ENCODE data around the gene COL12A1. TPM values are rescaled to one million over a fixed set of nuclear protein-coding genes. Genes with fewer than 3 reads are reported as not detected.

COL12A1 gene
- total RNA-seq, 1 donor: 1,591 TPM

DNA sequence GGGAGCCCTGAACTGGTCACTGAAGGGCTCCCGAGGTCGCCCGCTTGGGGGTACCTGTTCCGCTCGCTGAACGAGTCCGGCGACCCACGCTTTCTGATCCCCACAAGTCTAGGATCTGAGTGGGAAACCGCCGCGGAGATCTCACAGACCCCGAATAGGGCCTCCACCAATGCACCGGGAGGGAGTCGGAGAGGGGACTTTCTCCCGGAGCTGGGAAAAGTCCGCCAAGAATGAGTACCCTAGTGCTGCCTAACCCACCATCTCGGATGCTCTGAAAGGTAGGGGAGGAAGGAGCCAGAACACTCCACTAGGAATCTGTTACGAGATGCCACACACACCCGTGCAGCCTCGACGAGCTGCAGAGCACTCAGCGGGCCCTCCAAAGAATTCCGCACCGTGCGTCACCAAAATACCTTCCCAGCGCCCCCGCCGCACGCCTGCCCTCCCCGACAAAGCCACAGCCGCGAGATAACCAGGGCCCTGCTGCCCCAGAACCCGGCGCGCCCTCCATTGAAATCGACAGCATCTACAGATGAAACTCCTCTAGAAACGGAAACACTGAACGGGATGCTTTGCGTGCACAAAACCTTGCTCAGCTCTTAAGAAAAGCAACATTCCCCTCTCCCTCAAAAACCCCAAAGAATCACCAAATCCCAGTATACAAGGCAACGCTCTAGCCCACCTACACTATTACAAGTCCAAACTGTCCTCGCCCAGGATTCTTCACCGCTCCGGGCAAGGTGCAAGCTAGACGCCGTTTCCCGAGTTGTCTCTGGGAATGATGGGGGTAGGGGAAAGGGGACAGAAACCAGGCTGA, 686 bp downstream of the COL12A1 start:
- Histone ChIP-seq H3K36me3 (ENCODE audit: insufficient read depth, low read length) (peaks cover 26% of the 10 kb centered on the region), H3K9me3 (ENCODE audit: low read depth, low read length) (no peaks in the 10 kb centered on the region), H3K27ac (ENCODE audit: low read depth, low read length) (peak overlapping the region; percentile 98), H3K4me2 (ENCODE audit: insufficient read depth, low read length) (peak overlapping the region; percentile 94), H4K20me1 (ENCODE audit: insufficient read depth, low read length) (peaks cover 21% of the 10 kb centered on the region), H3K4me1 (ENCODE audit: insufficient read depth, low read length) (peaks cover 43% of the 10 kb centered on the region), H3K27me3 (ENCODE audit: insufficient read depth, low read length) (no peaks in the 10 kb centered on the region), H3K4me3 (ENCODE audit: insufficient read depth, low read length) (peak overlapping the region; percentile 95), H2AFZ (ENCODE audit: low read length) (peak overlapping the region; percentile 81), H3K79me2 (ENCODE audit: insufficient read depth, low read length) (peaks cover 52% of the 10 kb centered on the region)
- no peak for TF ChIP-seq CTCF (IDR thresholded peaks at IDR 0.05; ENCODE audit: extremely low read depth, low read depth, low read length)
- peak; percentile 90 for DNase-seq (ENCODE audit: insufficient read length, low spot score, missing footprints)

DNA sequence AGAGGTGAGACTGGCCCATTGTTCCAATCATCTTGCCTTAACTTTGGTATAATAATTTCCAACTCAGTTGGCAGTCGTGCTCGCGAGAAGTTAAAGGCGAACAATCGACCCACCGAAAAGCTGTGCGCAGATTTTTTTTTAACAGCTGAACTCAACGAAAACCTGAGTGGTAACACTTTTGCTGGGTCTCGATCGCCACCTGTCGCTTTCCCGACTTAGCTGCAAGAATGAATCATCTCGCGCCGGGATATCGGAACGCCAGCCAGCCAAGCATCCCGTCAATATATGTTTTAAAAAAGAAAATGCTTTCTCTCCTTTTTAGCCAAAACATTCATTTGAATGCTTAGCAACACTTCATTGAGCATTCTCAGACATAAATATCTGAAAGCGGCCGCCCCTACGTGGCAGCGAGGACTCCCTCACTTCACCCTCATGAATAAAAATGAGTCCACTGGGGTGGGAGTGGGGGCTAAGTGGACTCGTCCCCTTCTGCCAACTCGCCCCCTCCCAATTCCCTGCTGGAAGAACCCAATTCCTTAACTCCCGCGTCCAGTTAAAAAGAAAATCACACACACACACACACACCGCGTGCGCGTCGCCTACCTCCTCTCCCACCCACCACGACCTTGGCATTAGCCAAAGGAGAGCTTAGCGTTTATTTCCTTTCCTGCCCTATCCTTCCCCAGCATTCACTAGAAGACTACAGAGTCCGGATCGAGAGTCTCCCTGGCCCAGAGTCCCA, 1.5 kb downstream of the COL12A1 start:
- Histone ChIP-seq H3K4me1 (ENCODE audit: insufficient read depth, low read length) (peaks cover 49% of the 10 kb centered on the region), H3K79me2 (ENCODE audit: insufficient read depth, low read length) (peaks cover 58% of the 10 kb centered on the region), H3K4me2 (ENCODE audit: insufficient read depth, low read length) (peak overlapping the region; percentile 94), H2AFZ (ENCODE audit: low read length) (peak overlapping the region; percentile 54), H3K4me3 (ENCODE audit: insufficient read depth, low read length) (peak overlapping the region; percentile 95), H3K36me3 (ENCODE audit: insufficient read depth, low read length) (peaks cover 29% of the 10 kb centered on the region), H4K20me1 (ENCODE audit: insufficient read depth, low read length) (peaks cover 21% of the 10 kb centered on the region), H3K9me3 (ENCODE audit: low read depth, low read length) (no peaks in the 10 kb centered on the region), H3K27ac (ENCODE audit: low read depth, low read length) (peak overlapping the region; percentile 98), H3K27me3 (ENCODE audit: insufficient read depth, low read length) (no peaks in the 10 kb centered on the region)
- peak; percentile 81 for TF ChIP-seq CTCF (IDR thresholded peaks at IDR 0.05; ENCODE audit: extremely low read depth, low read depth, low read length)
- peak; percentile 92 for DNase-seq (ENCODE audit: insufficient read length, low spot score, missing footprints)

DNA sequence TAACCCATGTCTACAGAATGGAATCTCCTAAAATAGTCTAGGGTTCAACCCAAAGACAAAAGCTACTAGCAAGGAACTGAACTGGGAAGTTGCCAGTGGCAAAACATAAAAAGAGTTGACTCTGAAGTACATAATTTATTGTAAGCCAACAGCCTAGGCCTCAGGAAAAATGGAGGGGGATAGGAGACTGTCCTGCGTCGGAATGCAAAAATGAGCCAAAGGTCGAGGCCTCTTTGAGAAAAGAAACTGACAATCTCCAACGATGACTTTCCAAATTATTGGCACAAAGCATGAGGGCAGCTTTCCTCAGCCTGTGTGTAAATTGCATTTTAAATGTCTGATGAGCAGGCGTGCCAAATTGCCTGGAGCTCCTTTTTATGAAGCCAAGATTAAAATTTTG, 2.1 kb downstream of the COL12A1 start:
- peaks cover 21% of the 10 kb centered on the region for H4K20me1 ChIP-seq (ENCODE audit: insufficient read depth, low read length)
- peak; percentile 62 for DNase-seq (ENCODE audit: insufficient read length, low spot score, missing footprints)
- H3K27ac ChIP-seq (ENCODE audit: low read depth, low read length): peak overlapping the region; percentile 98
- H3K4me3 ChIP-seq (ENCODE audit: insufficient read depth, low read length): peak overlapping the region; percentile 95
- peaks cover 50% of the 10 kb centered on the region for H3K4me1 ChIP-seq (ENCODE audit: insufficient read depth, low read length)
- H3K79me2 ChIP-seq (ENCODE audit: insufficient read depth, low read length): peaks cover 65% of the 10 kb centered on the region
- H3K4me2 ChIP-seq (ENCODE audit: insufficient read depth, low read length): peak overlapping the region; percentile 94
- no peaks in the 10 kb centered on the region for H3K27me3 ChIP-seq (ENCODE audit: insufficient read depth, low read length)
- H3K9me3 ChIP-seq (ENCODE audit: low read depth, low read length): no peaks in the 10 kb centered on the region
- H2AFZ ChIP-seq (ENCODE audit: low read length): peak overlapping the region; percentile 27
- H3K36me3 ChIP-seq (ENCODE audit: insufficient read depth, low read length): peaks cover 34% of the 10 kb centered on the region
- no peak for TF ChIP-seq CTCF (IDR thresholded peaks at IDR 0.05; ENCODE audit: extremely low read depth, low read depth, low read length)

DNA sequence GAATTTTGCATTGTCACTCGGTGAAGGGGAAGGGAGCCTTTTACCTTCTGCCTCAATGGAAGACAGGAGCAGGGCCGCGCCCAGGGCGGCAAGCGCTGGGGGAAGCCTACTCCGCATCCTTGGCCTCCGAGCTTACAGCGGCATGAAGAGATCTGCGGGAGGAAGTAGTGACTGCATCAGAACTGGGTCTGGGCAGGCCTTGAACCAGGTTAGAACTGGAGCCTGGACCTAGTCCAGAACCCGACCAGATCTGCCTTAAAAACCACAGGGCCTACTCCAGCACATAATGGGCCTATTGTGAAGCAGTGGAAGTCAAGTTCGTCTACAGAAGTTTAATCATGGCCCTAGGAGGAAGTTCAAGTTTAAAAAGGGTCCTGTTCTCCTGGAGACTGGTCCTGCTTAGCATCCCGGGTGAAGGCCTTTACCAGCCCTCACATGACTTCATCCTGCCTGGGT, 3.1 kb downstream of the COL12A1 start:
- Histone ChIP-seq H2AFZ (ENCODE audit: low read length) (no peak overlapping the region), H3K27ac (ENCODE audit: low read depth, low read length) (peak overlapping the region; percentile 98), H3K9me3 (ENCODE audit: low read depth, low read length) (no peaks in the 10 kb centered on the region), H3K27me3 (ENCODE audit: insufficient read depth, low read length) (no peaks in the 10 kb centered on the region), H3K4me1 (ENCODE audit: insufficient read depth, low read length) (peaks cover 49% of the 10 kb centered on the region), H3K36me3 (ENCODE audit: insufficient read depth, low read length) (peaks cover 37% of the 10 kb centered on the region), H3K4me3 (ENCODE audit: insufficient read depth, low read length) (peak overlapping the region; percentile 95), H3K4me2 (ENCODE audit: insufficient read depth, low read length) (peak overlapping the region; percentile 94), H4K20me1 (ENCODE audit: insufficient read depth, low read length) (peaks cover 21% of the 10 kb centered on the region), H3K79me2 (ENCODE audit: insufficient read depth, low read length) (peaks cover 68% of the 10 kb centered on the region)
- no peak for DNase-seq (ENCODE audit: insufficient read length, low spot score, missing footprints)
- no peak for TF ChIP-seq CTCF (IDR thresholded peaks at IDR 0.05; ENCODE audit: extremely low read depth, low read depth, low read length)
